ENCODE results near the gene GALNT3. TPM values are rescaled to one million over a fixed set of nuclear protein-coding genes. Genes with fewer than 3 reads are reported as not detected.

GALNT3 gene
- total RNA-seq, 1 donor from 2014 or later, result 1.0 TPM

DNA sequence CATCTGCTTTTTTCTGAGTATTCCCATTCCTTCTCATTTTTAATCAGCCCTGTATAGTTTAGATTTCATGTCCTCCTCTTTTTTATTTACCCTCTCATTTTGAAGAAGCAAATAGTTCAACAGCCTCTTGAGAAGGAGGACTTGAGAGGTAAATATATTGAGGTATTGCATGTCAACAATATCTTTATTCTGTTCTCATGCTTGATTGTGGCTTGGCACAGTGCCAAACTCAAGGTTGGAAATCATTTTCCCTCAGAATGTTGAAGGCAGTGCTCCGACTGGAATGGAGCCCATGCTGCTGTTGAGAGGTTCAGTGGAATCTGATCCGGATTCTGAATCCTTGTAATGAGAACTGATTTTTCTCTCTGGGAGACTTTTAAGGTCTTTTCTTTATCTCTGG is 31.0 kb upstream of the GALNT3 start:
- no peaks in the 10 kb centered on the region for H3K9me3 ChIP-seq (ENCODE audit: control insufficient read depth in 3 of 3, low read length in 3 of 3)
- no peak overlapping the region for H3K4me3 ChIP-seq (ENCODE audit: low read length in 3 of 3)
- H3K36me3 ChIP-seq (ENCODE audit: control insufficient read depth in 3 of 3, insufficient read depth in 3 of 3, low read length in 3 of 3), result no peaks in the 10 kb centered on the region
- no peaks in the 10 kb centered on the region for H3K27me3 ChIP-seq (ENCODE audit: control insufficient read depth in 3 of 3, insufficient read depth in 3 of 3, low read length in 3 of 3)
- no peaks in the 10 kb centered on the region for H3K4me1 ChIP-seq (ENCODE audit: control insufficient read depth in 3 of 3, insufficient read depth in 3 of 3, low read length in 3 of 3)
- no peak overlapping the region for H3K27ac ChIP-seq (ENCODE audit: low read depth, low read length)
- no peak overlapping the region for H3K9ac ChIP-seq (ENCODE audit: low read depth in 1 of 3, low read length in 3 of 3)

DNA sequence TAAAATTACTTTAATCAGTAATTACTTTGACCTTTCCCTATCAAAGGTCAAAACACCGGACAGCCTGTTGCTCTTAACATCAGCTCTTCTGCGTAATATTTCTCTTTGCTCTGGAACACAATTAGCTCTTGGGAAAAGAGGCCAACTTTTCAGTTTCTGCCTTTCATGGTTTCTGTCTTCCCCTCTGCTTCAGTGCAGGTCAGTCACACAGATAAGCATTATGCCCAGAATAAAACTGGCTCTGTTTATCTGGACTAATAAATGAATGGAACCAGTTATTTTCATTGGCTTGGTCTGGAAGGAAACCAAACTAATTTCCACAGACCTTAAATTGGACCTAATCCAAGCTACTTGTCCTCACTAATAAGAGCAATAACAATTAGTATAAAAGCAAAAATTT is 26.2 kb upstream of the GALNT3 start:
- Histone ChIP-seq H3K4me1 (ENCODE audit: control insufficient read depth in 3 of 3, insufficient read depth in 3 of 3, low read length in 3 of 3) (no peaks in the 10 kb centered on the region), H3K9me3 (ENCODE audit: control insufficient read depth in 3 of 3, low read length in 3 of 3) (no peaks in the 10 kb centered on the region), H3K9ac (ENCODE audit: low read depth in 1 of 3, low read length in 3 of 3) (no peak overlapping the region), H3K27me3 (ENCODE audit: control insufficient read depth in 3 of 3, insufficient read depth in 3 of 3, low read length in 3 of 3) (no peaks in the 10 kb centered on the region), H3K27ac (ENCODE audit: low read depth, low read length) (no peak overlapping the region), H3K36me3 (ENCODE audit: control insufficient read depth in 3 of 3, insufficient read depth in 3 of 3, low read length in 3 of 3) (no peaks in the 10 kb centered on the region), H3K4me3 (ENCODE audit: low read length in 3 of 3) (no peak overlapping the region)

DNA sequence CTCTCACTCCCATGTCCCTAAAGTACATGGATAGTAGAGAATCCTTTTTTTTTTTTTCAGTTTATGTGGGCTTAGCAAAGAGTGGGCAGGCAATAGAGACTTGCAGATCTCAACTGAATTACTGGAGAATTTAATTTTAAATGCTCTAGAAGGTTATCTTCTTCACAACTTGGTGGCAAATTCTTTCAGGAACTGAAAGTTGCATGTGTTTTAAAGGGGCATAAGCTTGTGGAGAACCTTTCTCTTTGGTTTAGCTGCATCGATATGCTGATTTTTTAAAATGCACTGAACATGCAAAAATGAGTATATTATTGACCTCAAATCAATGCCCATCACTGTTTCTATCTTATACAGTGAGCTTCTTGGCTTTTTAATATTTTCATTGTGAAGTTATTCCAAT is 24.9 kb upstream of the GALNT3 start:
- Histone ChIP-seq H3K27ac (ENCODE audit: low read depth, low read length) (no peak overlapping the region), H3K4me1 (ENCODE audit: control insufficient read depth in 3 of 3, insufficient read depth in 3 of 3, low read length in 3 of 3) (no peaks in the 10 kb centered on the region), H3K27me3 (ENCODE audit: control insufficient read depth in 3 of 3, insufficient read depth in 3 of 3, low read length in 3 of 3) (no peaks in the 10 kb centered on the region), H3K9me3 (ENCODE audit: control insufficient read depth in 3 of 3, low read length in 3 of 3) (no peaks in the 10 kb centered on the region), H3K36me3 (ENCODE audit: control insufficient read depth in 3 of 3, insufficient read depth in 3 of 3, low read length in 3 of 3) (no peaks in the 10 kb centered on the region), H3K9ac (ENCODE audit: low read depth in 1 of 3, low read length in 3 of 3) (no peak overlapping the region), H3K4me3 (ENCODE audit: low read length in 3 of 3) (no peak overlapping the region)

DNA sequence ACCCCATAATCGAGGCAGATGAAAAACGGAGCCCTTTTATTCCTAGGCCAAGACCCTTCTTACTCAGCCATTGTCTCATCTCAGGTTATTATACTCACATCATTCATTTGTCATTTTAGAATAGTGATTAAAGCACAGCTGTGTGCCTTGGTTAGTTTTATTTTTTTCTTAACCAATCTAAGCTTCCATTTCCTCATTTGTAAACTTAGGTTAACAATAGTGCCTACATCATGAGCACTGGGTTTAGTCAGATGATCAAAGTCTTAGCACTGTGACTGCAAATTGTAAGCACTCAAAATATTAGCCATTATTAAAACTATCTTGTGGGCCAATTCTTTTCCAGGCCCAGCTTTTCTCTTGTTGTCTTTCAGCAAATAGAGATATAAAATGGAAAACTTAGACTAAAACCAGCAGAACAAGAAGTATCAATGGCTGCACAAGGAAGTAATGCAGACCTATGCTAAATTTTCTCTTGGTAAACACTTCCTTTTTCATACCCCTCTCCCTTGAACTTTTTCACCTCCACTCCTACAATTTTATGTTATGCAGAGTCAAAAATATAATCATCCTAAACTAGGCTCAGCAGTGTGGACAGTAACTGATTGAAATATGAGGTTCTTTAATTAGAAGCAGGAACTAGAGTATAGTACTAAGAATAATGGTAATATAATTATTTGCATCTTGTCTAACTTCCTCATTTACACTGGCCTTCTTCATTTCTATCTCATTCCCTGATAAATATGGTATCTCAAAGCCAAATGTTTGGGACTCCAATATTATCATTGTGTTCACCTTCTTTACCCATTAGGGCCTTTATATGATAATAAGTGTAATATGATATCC is 21.5 kb upstream of the GALNT3 start:
- Histone ChIP-seq H3K4me1 (ENCODE audit: control insufficient read depth in 3 of 3, insufficient read depth in 3 of 3, low read length in 3 of 3) (no peaks in the 10 kb centered on the region), H3K27me3 (ENCODE audit: control insufficient read depth in 3 of 3, insufficient read depth in 3 of 3, low read length in 3 of 3) (no peaks in the 10 kb centered on the region), H3K4me3 (ENCODE audit: low read length in 3 of 3) (no peak overlapping the region), H3K27ac (ENCODE audit: low read depth, low read length) (no peak overlapping the region), H3K36me3 (ENCODE audit: control insufficient read depth in 3 of 3, insufficient read depth in 3 of 3, low read length in 3 of 3) (no peaks in the 10 kb centered on the region), H3K9me3 (ENCODE audit: control insufficient read depth in 3 of 3, low read length in 3 of 3) (no peaks in the 10 kb centered on the region), H3K9ac (ENCODE audit: low read depth in 1 of 3, low read length in 3 of 3) (no peak overlapping the region)

DNA sequence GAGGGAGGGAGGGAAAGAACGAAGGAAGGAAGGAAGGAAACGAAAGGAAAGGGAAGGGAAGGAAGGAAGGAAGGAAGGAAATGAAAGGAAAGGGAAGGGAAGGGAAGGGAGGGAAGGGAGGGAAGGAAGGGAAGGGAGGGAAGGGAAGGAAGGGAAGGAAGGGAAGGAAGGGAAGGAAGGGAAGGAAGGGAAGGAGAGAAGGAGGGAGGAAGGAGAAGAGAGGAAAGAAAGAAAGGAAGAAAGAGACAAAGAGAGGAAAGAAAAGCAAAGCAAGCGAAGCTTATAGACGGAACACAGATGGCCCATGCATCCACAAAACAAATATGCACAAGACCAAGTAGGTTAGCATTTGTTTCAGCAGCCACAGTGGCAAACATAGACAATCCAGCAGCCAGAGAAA is 20.4 kb upstream of the GALNT3 start:
- no peaks in the 10 kb centered on the region for H3K9me3 ChIP-seq (ENCODE audit: control insufficient read depth in 3 of 3, low read length in 3 of 3)
- H3K27me3 ChIP-seq (ENCODE audit: control insufficient read depth in 3 of 3, insufficient read depth in 3 of 3, low read length in 3 of 3), result no peaks in the 10 kb centered on the region
- H3K36me3 ChIP-seq (ENCODE audit: control insufficient read depth in 3 of 3, insufficient read depth in 3 of 3, low read length in 3 of 3), result no peaks in the 10 kb centered on the region
- no peak overlapping the region for H3K9ac ChIP-seq (ENCODE audit: low read depth in 1 of 3, low read length in 3 of 3)
- no peak overlapping the region for H3K4me3 ChIP-seq (ENCODE audit: low read length in 3 of 3)
- H3K4me1 ChIP-seq (ENCODE audit: control insufficient read depth in 3 of 3, insufficient read depth in 3 of 3, low read length in 3 of 3), result no peaks in the 10 kb centered on the region
- no peak overlapping the region for H3K27ac ChIP-seq (ENCODE audit: low read depth, low read length)

DNA sequence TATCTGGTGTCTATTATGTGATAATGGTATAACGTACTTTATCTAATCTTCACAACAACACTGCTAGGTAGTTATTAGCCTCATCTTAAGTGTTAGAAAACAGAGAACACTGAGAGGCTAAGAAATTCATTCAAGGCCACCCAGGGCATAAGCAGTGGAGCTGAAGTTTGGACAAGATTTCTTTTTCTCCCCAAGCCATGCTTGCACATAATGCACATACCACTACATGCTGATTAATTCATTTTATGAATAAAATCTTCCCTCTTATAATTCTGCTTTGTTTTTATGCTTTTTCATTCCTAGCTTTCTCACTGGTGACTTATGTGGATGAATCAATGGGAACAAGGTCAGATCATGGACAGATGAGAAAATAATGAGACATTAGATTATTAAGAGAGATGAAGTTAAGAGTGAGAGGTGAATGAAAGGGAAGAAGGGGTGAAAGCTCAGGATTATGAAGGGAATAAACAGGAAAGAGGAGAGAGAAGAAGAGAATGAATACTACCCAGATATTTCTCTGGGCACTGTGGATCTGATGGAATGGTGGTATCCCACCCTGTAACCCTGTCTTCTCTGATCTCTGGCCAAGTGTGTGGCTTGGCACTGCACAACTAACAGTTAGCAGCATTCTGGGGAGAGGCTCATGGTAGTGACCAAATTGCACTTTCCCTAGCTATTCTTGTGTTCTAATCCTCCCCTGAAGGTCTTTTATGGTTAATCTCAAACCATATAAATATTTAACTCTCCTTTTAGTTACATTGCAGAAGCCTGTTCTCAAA is 17.7 kb upstream of the GALNT3 start:
- Histone ChIP-seq H3K36me3 (ENCODE audit: control insufficient read depth in 3 of 3, insufficient read depth in 3 of 3, low read length in 3 of 3) (no peaks in the 10 kb centered on the region), H3K4me1 (ENCODE audit: control insufficient read depth in 3 of 3, insufficient read depth in 3 of 3, low read length in 3 of 3) (no peaks in the 10 kb centered on the region), H3K9me3 (ENCODE audit: control insufficient read depth in 3 of 3, low read length in 3 of 3) (no peaks in the 10 kb centered on the region), H3K27ac (ENCODE audit: low read depth, low read length) (no peak overlapping the region), H3K27me3 (ENCODE audit: control insufficient read depth in 3 of 3, insufficient read depth in 3 of 3, low read length in 3 of 3) (no peaks in the 10 kb centered on the region), H3K9ac (ENCODE audit: low read depth in 1 of 3, low read length in 3 of 3) (no peak overlapping the region), H3K4me3 (ENCODE audit: low read length in 3 of 3) (no peak overlapping the region)

DNA sequence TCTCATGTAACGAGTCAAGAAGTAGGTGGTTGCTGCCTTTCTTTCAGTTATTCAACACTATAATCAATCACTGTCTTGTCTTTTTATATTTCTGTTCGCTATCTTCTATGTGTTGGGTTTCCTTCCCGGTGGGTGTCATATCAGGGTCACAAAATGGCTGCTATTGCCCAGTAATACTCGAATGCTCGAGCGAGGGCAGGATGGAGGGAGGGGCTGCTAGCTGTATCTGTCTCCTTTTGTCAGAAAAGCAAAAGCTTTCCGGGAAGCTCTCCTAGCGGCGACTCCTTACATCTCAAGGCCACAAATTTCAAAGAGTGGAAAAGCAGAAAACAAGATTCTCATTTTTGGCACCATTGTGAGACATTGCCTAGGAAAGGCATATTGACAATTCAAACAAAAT is 16.4 kb upstream of the GALNT3 start:
- Histone ChIP-seq H3K27ac (ENCODE audit: low read depth, low read length) (no peak overlapping the region), H3K4me3 (ENCODE audit: low read length in 3 of 3) (no peak overlapping the region), H3K9me3 (ENCODE audit: control insufficient read depth in 3 of 3, low read length in 3 of 3) (no peaks in the 10 kb centered on the region), H3K9ac (ENCODE audit: low read depth in 1 of 3, low read length in 3 of 3) (no peak overlapping the region), H3K27me3 (ENCODE audit: control insufficient read depth in 3 of 3, insufficient read depth in 3 of 3, low read length in 3 of 3) (no peaks in the 10 kb centered on the region), H3K4me1 (ENCODE audit: control insufficient read depth in 3 of 3, insufficient read depth in 3 of 3, low read length in 3 of 3) (no peaks in the 10 kb centered on the region), H3K36me3 (ENCODE audit: control insufficient read depth in 3 of 3, insufficient read depth in 3 of 3, low read length in 3 of 3) (no peaks in the 10 kb centered on the region)

DNA sequence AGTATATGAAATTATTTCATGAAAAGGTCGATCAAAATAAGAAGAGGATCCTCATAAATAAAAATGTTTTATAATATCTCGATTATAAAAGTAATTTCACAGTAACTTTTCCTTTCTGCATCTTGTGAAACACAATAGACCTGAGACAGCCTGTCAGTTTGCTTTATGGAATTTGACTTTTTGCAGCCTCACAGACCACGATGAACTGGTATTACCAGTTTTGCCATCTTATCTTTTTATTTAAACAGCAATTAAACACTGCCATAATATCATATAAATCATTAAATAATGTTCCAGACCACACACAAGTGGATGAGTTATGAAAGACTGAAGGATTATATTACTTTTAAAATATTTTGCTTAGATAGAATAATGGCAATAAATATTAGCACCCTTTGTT is 10.7 kb upstream of the GALNT3 start:
- Histone ChIP-seq H3K27me3 (ENCODE audit: control insufficient read depth in 3 of 3, insufficient read depth in 3 of 3, low read length in 3 of 3) (no peaks in the 10 kb centered on the region), H3K9ac (ENCODE audit: low read depth in 1 of 3, low read length in 3 of 3) (no peak overlapping the region), H3K4me3 (ENCODE audit: low read length in 3 of 3) (no peak overlapping the region), H3K9me3 (ENCODE audit: control insufficient read depth in 3 of 3, low read length in 3 of 3) (no peaks in the 10 kb centered on the region), H3K36me3 (ENCODE audit: control insufficient read depth in 3 of 3, insufficient read depth in 3 of 3, low read length in 3 of 3) (no peaks in the 10 kb centered on the region), H3K27ac (ENCODE audit: low read depth, low read length) (no peak overlapping the region), H3K4me1 (ENCODE audit: control insufficient read depth in 3 of 3, insufficient read depth in 3 of 3, low read length in 3 of 3) (no peaks in the 10 kb centered on the region)

DNA sequence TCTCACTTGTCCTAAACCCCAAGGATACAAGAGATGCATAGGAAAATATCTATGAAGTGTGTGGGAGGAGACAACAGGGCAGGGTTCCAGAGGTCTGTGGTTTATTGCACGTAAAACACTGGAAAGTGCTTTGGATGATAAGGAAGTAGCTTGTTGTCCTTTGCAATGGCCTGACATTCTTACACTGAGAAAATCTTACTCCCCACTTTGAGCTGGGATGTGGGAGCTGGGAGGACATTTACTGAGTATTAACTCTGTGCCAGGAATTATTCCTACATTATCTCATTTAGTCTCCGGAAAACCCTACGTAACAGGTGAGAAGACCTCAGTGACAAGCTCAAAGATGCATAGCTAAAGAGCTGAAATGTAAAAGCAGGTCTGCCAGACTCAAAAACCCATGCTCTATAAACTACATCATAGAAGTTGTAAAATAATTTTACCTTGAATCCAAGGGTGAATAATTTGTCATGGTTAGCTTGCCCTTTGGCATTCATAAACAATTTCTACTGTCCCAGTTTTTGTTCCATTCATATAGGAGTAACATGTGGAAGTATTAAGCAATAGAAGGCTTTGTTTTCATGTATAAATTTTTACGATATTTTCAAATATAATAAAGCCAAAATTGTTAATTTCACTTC is 9.2 kb upstream of the GALNT3 start:
- no peak overlapping the region for H3K9ac ChIP-seq (ENCODE audit: low read depth in 1 of 3, low read length in 3 of 3)
- H3K27me3 ChIP-seq (ENCODE audit: control insufficient read depth in 3 of 3, insufficient read depth in 3 of 3, low read length in 3 of 3), result no peaks in the 10 kb centered on the region
- no peak overlapping the region for H3K27ac ChIP-seq (ENCODE audit: low read depth, low read length)
- no peaks in the 10 kb centered on the region for H3K4me1 ChIP-seq (ENCODE audit: control insufficient read depth in 3 of 3, insufficient read depth in 3 of 3, low read length in 3 of 3)
- H3K36me3 ChIP-seq (ENCODE audit: control insufficient read depth in 3 of 3, insufficient read depth in 3 of 3, low read length in 3 of 3), result no peaks in the 10 kb centered on the region
- H3K4me3 ChIP-seq (ENCODE audit: low read length in 3 of 3), result no peak overlapping the region
- no peaks in the 10 kb centered on the region for H3K9me3 ChIP-seq (ENCODE audit: control insufficient read depth in 3 of 3, low read length in 3 of 3)

DNA sequence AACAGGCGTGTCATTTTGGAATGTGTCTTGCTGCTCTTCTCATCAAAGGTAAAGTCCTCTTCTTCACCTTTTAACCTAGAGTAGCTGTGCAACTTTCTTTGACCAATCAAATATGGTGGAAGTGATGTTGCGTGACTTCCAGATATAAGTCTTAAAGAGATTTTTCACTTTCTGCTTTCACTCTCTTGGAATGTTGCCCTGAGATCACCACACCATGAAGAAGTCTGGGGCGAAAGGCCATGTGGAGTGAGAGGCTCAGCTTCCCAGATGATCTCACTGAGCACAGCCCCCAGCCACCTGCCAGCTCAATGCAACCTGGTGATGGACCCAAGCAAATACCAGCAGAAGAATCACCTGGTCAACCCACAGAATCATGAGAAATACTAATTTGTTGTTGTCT is 7.1 kb upstream of the GALNT3 start:
- Histone ChIP-seq H3K36me3 (ENCODE audit: control insufficient read depth in 3 of 3, insufficient read depth in 3 of 3, low read length in 3 of 3) (no peaks in the 10 kb centered on the region), H3K9me3 (ENCODE audit: control insufficient read depth in 3 of 3, low read length in 3 of 3) (no peaks in the 10 kb centered on the region), H3K4me1 (ENCODE audit: control insufficient read depth in 3 of 3, insufficient read depth in 3 of 3, low read length in 3 of 3) (no peaks in the 10 kb centered on the region), H3K27me3 (ENCODE audit: control insufficient read depth in 3 of 3, insufficient read depth in 3 of 3, low read length in 3 of 3) (peaks cover 0 to under 1% (median 0%) of the 10 kb centered on the region in 3 donors), H3K4me3 (ENCODE audit: low read length in 3 of 3) (no peak overlapping the region), H3K9ac (ENCODE audit: low read depth in 1 of 3, low read length in 3 of 3) (no peak overlapping the region), H3K27ac (ENCODE audit: low read depth, low read length) (no peak overlapping the region)
